ENCODE results near the gene NACA.

GRCh38 chr12:56749853-56750252 is 24.8 kb upstream of the NACA start:
- TF ChIP-seq POLR2AphosphoS5 (IDR thresholded peaks at IDR 0.05; ENCODE audit: low read depth, low read length) (no peak), REST (IDR thresholded peaks at IDR 0.05; ENCODE audit: insufficient read depth in 1 of 2, low read depth in 2 of 2, low read length in 2 of 2) (no peak), SIN3A (IDR thresholded peaks at IDR 0.05; ENCODE audit: borderline replicate concordance, insufficient read depth, low read length) (no peak), TAF1 (IDR thresholded peaks at IDR 0.05; ENCODE audit: borderline replicate concordance, insufficient read depth, low read length) (no peak)
